GM15510 (cell line): ENCODE measurements around the gene NUDCD3.

Experiments used
- POLR2A ChIP-seq: IDR thresholded peaks from 3 replicates; pipeline ENCODE4 v1.6.1; 2011; ENCODE audit warnings: borderline replicate concordance; ENCODE audit not compliant: insufficient read length; ENCODE audit errors: extremely low read depth

NUDCD3 gene

GRCh38 chr7:44408596-44408995, 81.9 kb downstream of the NUDCD3 start:
- no peak for TF ChIP-seq POLR2A

GRCh38 chr7:44403775-44404174, 86.7 kb downstream of the NUDCD3 start:
- TF ChIP-seq POLR2A = no peak

- no peak for TF ChIP-seq POLR2A
Observed at GRCh38 chr7:44403176-44403759, 87.2 kb downstream of the NUDCD3 start.

- no peak for TF ChIP-seq POLR2A
Observed at GRCh38 chr7:44402401-44403060, 87.9 kb downstream of the NUDCD3 start.

- no peak for TF ChIP-seq POLR2A
Observed at GRCh38 chr7:44401692-44402091, 88.8 kb downstream of the NUDCD3 start.

GRCh38 chr7:44400033-44400511, 90.4 kb downstream of the NUDCD3 start:
- no peak for TF ChIP-seq POLR2A

- TF ChIP-seq POLR2A = no peak
Observed at GRCh38 chr7:44398953-44399574, 91.4 kb downstream of the NUDCD3 start.

GRCh38 chr7:44398511-44398911, 91.9 kb downstream of the NUDCD3 start:
- TF ChIP-seq POLR2A = no peak

GRCh38 chr7:44396931-44397545, 93.4 kb downstream of the NUDCD3 start:
- no peak for TF ChIP-seq POLR2A

GRCh38 chr7:44396496-44396895, 94.0 kb downstream of the NUDCD3 start:
- TF ChIP-seq POLR2A = no peak

- no peak for TF ChIP-seq POLR2A
Observed at GRCh38 chr7:44395067-44395466, 95.4 kb downstream of the NUDCD3 start.

- no peak for TF ChIP-seq POLR2A
Observed at GRCh38 chr7:44394636-44395035, 95.8 kb downstream of the NUDCD3 start.

- TF ChIP-seq POLR2A = no peak
Observed at GRCh38 chr7:44394112-44394447, 96.4 kb downstream of the NUDCD3 start.

- TF ChIP-seq POLR2A = no peak
Observed at GRCh38 chr7:44393238-44394111, 97.0 kb downstream of the NUDCD3 start.

GRCh38 chr7:44392618-44393010, 97.8 kb downstream of the NUDCD3 start:
- TF ChIP-seq POLR2A = no peak
